ENCODE results near the gene TBC1D24.
A peak's percentile ranks its signal among the peaks of the same experiment; 100 is the strongest.
"Not testable (repeated sequence)": the region's sequence is repeated elsewhere in the genome, so short reads cannot be mapped to it uniquely, and the experiment has no call there.

Gene TBC1D24

DNA sequence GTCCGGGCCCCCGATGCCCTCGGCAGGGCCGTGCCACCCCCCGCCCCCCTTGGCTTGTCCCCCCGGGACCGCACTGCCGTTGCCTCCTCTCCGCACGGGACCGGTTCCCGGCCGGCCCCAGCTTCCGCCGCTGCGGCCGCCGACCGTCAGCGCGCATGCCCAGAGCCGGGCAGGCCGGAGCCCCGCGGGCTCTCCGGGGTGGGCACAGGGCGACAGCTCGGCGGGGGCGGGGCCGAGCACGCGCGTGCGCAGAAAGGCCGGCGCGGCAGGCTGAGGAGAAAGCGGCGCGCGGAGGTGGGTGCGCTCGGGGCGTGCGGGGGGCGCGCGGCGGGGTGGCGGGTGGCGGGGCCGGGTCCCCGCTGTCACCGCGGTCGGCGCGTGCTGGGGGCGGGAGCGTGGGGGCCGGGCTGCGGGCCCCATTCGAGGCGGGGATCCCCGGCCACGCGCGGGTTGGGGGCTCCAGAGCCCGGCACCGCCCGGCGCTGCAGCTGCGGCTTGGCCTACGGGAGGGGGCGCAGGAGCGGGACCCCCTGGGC is at the start of gene TBC1D24:
TBC1D24 (plus strand) TSS at position 251 of the 536 bp plus-strand sequence. CDS start 21,022 bp downstream, outside the sequence.
- DNase-seq: peak; percentile 83

DNA sequence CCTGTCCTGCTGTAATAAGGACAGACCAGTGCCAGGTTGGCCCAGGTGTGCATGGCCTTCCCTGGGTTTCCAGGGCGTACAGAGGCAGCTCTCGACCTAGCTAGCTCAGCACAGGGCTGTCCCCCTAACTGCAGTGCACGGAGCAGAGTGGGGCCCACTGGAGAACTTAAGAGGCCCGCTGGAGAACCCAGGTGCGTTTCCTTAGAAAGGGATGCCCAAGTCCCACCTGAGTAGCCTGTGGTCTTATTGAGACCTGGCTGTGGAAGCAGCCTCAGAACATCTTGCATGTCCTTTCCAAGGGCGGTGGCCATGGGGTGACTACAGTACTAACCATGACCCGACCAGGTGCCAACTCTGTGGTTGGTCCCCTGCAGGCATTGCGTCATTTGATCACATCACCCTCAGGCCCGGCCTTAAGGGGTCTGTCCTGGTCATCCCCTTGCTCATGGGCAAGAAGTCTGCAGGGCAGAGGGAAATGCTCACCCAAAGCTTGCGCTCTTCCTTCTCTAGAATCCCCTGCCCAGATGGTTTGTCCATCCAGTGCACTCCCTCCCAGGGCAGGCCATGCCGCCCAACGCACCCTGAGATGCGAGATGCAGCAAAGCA is 49.0 kb upstream of the TBC1D24 start:
- DNase-seq: no peak

DNA sequence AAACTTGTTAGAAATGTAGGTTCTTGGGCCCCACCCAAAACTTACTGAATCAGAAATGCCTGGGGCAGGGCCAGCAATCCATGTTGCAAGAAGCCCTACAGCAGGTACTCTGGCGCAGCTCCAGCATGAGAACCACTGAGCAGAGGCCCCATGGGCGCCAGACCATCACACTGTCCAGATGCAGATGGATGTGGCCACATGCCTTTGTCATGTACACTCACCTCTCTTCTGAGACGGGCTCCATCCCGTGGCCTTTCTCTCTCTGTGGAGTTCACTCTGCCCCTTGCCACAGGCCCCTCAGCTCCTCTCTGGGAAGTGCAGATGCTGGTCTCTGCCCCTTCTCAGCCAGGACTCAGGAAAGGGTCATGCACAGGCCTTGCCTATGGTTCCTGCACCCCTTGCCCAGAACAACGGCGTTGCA is 48.0 kb upstream of the TBC1D24 start:
- DNase-seq: no peak

DNA sequence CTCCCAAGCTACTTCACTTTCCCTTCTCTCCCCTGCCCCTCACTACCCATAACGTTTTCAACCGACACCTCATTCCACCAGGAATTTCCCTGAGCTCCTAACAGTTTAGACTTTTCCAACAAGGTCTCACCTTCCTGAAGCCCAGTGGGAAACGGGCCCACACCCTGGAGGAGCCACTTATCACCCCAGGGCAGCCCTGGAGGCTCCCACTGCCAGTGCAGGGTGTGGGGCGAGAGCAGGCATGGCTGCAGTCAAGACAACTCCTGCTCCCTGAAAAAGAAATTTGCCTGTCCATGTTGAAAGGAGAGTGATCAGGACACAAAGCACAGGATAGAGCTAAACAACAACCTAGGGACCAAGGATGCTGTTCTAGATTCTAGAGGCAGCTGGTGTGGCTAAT is 47.4 kb upstream of the TBC1D24 start:
- DNase-seq: no peak

GRCh38 chr16:2428051-2428783 is 46.7 kb upstream of the TBC1D24 start:
- no peak for DNase-seq

GRCh38 chr16:2428784-2429033 is 46.2 kb upstream of the TBC1D24 start:
- DNase-seq: no peak

- peak; percentile 98 for DNase-seq
Observed at GRCh38 chr16:2429034-2429770, 45.7 kb upstream of the TBC1D24 start, which contains the start of gene CCNF. TSS of gene CCNF (plus strand) at chr16:2429447. CDS start at chr16:2429482, 35 bp downstream.

DNA sequence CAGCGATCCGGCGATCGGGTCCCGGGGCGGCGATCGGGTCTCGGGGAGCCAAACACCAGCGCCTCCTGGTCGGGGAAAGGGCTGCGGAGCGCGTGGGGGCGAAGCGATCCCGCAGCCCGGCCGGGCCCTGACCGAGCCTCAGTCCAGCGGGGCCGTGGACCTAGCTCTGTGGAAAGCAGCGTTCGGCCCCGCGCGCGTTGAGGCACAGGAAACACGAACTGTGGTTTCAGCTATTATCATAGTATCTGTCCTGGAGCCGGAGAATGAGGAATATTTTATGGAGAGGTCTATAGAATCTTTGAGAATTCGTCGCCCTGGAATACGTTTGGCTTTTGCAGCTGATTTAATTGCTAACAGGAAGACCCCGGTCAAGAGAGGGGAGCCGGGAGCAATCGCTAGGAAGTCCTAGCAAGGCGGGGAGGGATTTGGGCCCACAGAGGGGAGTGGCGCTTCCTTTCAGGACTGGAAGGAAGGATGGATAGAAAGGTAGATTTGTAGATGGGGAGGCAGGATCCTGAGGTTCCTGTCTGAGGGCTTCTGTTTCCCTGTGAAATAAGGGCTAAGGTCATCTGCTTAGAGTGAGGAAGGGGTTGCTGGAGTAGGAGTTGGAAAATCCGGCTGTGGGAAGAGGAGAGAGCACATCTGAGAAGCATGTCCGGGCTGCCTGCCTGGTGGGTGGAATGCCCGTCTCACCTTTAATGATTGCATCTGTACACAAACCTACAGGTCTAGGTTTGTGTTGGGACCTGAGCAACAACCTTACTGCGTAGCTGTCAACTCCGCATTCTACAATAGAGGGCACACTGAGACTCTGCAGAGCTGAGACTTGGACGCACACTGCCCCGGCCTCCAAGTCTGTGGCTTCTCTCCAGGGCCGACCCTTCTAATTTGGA is 44.9 kb upstream of the TBC1D24 start:
- no peak for DNase-seq

GRCh38 chr16:2432286-2432685 is 42.6 kb upstream of the TBC1D24 start:
- DNase-seq: no peak

GRCh38 chr16:2432801-2433505 is 42.0 kb upstream of the TBC1D24 start:
- no peak for DNase-seq

DNA sequence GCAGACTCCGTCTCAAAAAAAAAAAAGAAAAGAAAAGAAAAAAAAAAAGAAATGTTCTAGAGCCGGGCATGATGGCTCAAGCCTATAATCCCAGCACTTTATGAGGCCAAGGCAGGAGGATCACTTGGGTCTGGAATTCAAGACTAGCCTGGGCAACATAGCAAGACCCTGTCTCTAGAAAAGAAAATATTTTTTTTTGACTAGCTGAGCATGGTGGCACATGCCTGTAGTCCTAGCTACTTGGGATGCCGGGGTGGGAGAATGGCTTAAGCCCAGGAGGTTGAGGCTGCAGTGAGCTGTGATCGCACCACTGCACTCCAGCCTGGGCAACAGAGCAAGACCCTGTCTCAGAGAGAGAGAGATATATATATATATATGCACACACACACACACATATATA is 39.7 kb upstream of the TBC1D24 start:
- DNase-seq: not testable (repeated sequence)

DNA sequence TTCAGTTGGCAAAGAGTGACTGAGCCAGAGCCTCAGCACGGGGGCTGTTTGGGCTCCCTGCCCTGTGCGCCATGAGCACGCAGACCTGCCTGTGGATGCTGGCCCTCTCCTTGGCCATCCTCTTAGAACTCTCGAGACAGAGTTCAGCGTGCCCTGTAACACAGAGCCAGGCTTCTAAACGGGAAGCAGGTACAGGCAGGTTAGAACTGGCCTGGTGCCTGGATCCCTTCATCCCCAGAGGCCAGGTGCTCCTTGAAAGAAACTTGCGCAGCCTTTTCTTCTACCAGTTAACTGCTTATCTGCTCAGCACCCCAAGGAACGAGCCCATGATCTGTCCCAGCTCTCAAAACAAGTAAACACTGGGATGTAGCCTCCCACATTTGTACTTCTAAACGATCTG is 38.8 kb upstream of the TBC1D24 start:
- DNase-seq: no peak

DNA sequence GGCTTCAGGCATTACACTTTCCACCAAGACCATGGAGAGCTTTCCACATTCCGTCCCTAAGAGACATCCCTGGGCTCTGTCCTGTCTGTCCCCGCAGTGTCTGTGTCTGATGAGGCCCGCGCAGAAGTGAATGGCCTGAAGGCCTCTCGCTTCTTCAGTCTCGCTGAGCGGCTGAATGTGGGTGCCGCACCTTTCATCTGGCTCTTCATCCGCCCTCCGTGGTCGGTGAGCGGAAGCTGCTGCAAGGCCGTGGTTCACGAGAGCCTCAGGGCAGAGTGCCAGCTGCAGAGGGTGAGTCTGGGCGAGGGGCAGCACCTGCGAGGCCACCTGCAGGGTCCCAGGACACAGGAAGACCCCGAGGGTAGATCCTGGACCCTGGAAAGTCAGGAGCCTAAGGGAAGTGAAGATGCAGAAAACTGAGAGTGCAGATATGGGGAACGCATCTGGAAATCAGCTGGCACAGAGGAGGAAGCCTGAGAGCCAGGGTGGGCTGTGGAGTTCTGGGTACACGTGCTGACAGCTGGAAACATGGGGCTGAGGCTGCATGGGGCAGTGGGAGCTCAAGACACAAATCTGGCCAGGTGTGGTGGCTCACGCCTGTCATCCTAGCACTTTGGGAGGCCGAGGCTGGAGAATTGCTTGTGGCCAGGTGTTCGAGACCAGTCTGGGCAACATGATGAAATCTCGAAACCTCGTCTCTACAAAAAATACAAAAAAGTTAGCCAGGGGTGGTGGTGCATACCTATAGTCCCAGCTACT is 37.7 kb upstream of the TBC1D24 start:
- DNase-seq: no peak

- DNase-seq: no peak
Observed at GRCh38 chr16:2438121-2438520, 36.8 kb upstream of the TBC1D24 start.

DNA sequence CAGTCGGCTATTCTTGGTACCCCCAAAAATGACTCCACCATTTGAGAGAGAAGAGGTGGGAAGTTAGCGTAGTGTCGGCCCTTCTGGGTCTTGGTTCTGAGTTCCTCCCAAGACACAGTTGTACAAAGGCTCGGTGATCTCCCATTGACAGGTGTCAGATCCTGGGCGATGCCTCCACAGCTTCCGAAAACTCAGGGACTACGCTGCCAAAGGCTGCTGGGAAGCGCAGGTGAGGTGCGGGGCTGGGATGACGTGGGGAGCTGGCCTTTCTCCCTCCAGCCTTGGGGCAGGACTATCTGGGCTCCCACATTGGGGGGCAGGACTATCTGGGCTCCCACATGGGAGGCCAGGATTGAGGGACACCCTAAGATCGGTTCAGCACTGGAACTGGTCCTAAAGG is 35.3 kb upstream of the TBC1D24 start:
- DNase-seq: no peak

- not testable (repeated sequence) for DNase-seq
Observed at GRCh38 chr16:2441143-2441804, 33.7 kb upstream of the TBC1D24 start.

DNA sequence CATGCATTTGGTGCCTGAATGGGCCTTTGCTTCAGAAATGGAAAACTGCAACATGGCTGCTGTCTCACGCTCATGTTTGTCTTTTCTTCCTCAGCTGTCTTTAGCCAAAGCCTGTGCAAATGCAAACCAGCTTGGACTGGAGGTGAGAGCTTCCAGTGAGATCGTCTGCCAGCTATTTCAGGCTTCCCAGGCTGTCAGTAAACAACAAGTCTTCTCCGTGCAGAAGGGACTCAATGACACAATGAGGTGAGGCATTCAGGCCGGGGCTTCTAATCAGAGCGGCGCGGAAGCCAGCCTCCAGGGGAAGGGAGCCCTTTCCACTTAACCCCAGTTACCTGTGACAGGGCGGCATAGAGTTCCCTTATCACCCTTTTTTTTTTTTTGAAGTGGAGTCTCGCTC is 31.4 kb upstream of the TBC1D24 start:
- no peak for DNase-seq

GRCh38 chr16:2447920-2448583 is 26.9 kb upstream of the TBC1D24 start:
- DNase-seq: no peak

GRCh38 chr16:2449118-2449517 is 25.8 kb upstream of the TBC1D24 start:
- no peak for DNase-seq

DNA sequence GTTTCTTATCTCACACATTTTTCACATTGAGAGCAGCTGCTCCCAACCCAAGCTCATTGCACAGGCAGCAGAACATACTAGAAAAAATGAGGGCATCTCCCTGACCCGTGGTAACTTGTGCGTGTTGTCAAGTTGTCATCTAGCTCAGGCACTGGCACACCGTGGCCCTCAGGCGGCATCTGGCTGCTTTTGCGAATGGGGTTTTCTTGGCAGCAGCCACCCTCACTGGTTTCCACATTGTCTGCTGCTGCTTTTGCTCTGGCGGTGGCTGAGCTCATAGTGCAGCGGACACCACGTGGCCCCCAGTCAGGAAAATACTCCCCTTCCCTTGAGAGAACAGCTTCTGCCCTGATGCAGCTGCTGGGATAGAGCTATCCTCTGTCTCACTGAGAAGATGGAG is 24.4 kb upstream of the TBC1D24 start:
- DNase-seq: no peak
